ENCODE results near the gene MAG.

Gene MAG

DNA sequence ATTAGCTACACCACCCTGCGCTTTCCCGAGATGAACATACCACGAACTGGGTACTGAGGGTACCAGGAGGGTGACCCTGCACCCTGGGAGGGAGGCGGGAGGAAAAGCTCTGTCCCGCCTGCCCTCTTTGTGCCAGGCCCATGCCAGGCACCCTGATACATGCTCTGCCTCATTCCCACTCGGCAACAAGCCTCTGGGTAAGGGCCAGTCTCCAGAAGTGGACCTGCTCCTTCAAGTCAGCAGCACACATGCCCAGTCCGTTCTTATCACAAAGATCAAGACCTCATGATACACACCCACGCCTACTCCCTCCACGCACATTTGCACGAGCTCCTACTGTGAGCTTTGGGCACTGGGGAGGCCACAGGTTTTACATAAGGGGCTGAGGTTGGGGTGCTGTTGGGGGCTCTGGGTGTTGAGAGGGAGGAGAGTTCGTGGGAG, 53.7 kb downstream of the MAG start:
- H3K27me3 ChIP-seq (ENCODE audit: control insufficient read depth in 1 of 2, insufficient read depth in 1 of 2, low read length in 2 of 2) = peaks cover 6 to 75% of the 10 kb centered on the region in 2 experiments
- no peak overlapping the region for H4K91ac ChIP-seq (ENCODE audit: low read length)
- no peak overlapping the region for H3K4me3 ChIP-seq (ENCODE audit: insufficient read depth in 1 of 2, low read depth in 1 of 2, low read length in 2 of 2)
- DNase-seq = no peak
- no peaks in the 10 kb centered on the region for H3K79me1 ChIP-seq (replicated peaks; ENCODE audit: low read length, poor library complexity, severe bottlenecking)
- H2AK5ac ChIP-seq (ENCODE audit: low read length, severe bottlenecking) = no peak overlapping the region
- no peak overlapping the region for H2BK120ac ChIP-seq (ENCODE audit: low read depth, low read length)
- no peak overlapping the region for H3K27ac ChIP-seq (ENCODE audit: low read length, poor library complexity, severe bottlenecking)
- H3K23ac ChIP-seq (ENCODE audit: low read length in 2 of 2) = no peak overlapping the region
- H2AFZ ChIP-seq (ENCODE audit: low read depth, low read length) = no peak overlapping the region
- no peak overlapping the region for H2BK15ac ChIP-seq (ENCODE audit: low read depth, poor library complexity, severe bottlenecking)
- no peak overlapping the region for H3K14ac ChIP-seq (ENCODE audit: low read length in 2 of 2)
- no peak overlapping the region for H2BK12ac ChIP-seq (ENCODE audit: low read length in 2 of 2)
- H3K4me1 ChIP-seq (ENCODE audit: control insufficient read depth, insufficient read depth, low read depth, low read length) = no peaks in the 10 kb centered on the region
- no peak overlapping the region for H3K18ac ChIP-seq (ENCODE audit: low read depth in 1 of 2, low read length in 2 of 2)
- H2BK5ac ChIP-seq (ENCODE audit: low read depth, low read length, poor library complexity, severe bottlenecking) = no peak overlapping the region
- H3K9ac ChIP-seq (ENCODE audit: low read length) = no peak overlapping the region
- no peaks in the 10 kb centered on the region for H3K36me3 ChIP-seq (ENCODE audit: control insufficient read depth in 1 of 2, insufficient read depth in 2 of 2, low read depth in 1 of 2, low read length in 2 of 2)
- no peak overlapping the region for H3K4me2 ChIP-seq (ENCODE audit: low read length, poor library complexity, severe bottlenecking)
- H3K4ac ChIP-seq (ENCODE audit: low read depth in 1 of 2, low read length in 2 of 2) = no peak overlapping the region
- no peak overlapping the region for H4K8ac ChIP-seq (ENCODE audit: low read length)
- 89% methylated on average over 9 of the region's 11 CpGs for WGBS
- no peaks in the 10 kb centered on the region for H3K9me3 ChIP-seq (ENCODE audit: control insufficient read depth, low read length)

DNA sequence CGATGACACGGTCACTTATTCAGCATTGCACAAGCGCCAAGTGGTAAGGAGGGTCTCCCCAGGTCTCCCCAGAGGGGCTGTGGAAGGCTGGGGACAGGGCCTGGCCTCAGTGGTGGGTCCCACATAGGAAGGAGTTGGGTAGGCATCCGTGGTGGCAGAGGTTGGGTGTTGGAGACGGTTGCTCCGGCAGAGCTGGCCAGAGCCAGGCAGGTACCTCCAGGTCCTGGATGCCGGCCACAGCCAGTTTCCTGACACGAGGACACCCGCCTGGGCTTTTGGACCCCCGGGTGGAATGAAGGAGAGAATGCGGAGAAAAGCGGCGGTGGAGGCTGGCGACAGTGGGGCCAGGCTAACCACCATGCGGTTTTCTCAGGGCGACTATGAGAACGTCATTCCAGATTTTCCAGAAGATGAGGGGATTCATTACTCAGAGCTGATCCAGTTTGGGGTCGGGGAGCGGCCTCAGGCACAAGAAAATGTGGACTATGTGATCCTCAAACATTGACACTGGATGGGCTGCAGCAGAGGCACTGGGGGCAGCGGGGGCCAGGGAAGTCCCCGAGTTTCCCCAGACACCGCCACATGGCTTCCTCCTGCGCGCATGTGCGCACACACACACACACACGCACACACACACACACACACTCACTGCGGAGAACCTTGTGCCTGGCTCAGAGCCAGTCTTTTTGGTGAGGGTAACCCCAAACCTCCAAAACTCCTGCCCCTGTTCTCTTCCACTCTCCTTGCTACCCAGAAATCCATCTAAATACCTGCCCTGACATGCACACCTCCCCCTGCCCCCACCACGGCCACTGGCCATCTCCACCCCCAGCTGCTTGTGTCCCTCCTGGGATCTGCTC, 54.5 kb downstream of the MAG start:
- no peak overlapping the region for H4K8ac ChIP-seq (ENCODE audit: low read length)
- no peak overlapping the region for H3K4ac ChIP-seq (ENCODE audit: low read depth in 1 of 2, low read length in 2 of 2)
- H3K9me3 ChIP-seq (ENCODE audit: control insufficient read depth, low read length) = no peaks in the 10 kb centered on the region
- 89% methylated on average over 28 of the region's 28 CpGs for WGBS
- H3K36me3 ChIP-seq (ENCODE audit: control insufficient read depth in 1 of 2, insufficient read depth in 2 of 2, low read depth in 1 of 2, low read length in 2 of 2) = no peaks in the 10 kb centered on the region
- H2AFZ ChIP-seq (ENCODE audit: low read depth, low read length) = no peak overlapping the region
- H2BK12ac ChIP-seq (ENCODE audit: low read length in 2 of 2) = no peak overlapping the region
- no peak overlapping the region for H3K14ac ChIP-seq (ENCODE audit: low read length in 2 of 2)
- no peaks in the 10 kb centered on the region for H3K4me1 ChIP-seq (ENCODE audit: control insufficient read depth, insufficient read depth, low read depth, low read length)
- no peak overlapping the region for H3K23ac ChIP-seq (ENCODE audit: low read length in 2 of 2)
- no peak overlapping the region for H3K27ac ChIP-seq (ENCODE audit: low read length, poor library complexity, severe bottlenecking)
- H3K9ac ChIP-seq (ENCODE audit: low read length) = no peak overlapping the region
- no peak overlapping the region for H3K4me2 ChIP-seq (ENCODE audit: low read length, poor library complexity, severe bottlenecking)
- no peak overlapping the region for H2BK15ac ChIP-seq (ENCODE audit: low read depth, poor library complexity, severe bottlenecking)
- H2BK120ac ChIP-seq (ENCODE audit: low read depth, low read length) = no peak overlapping the region
- H3K18ac ChIP-seq (ENCODE audit: low read depth in 1 of 2, low read length in 2 of 2) = no peak overlapping the region
- H3K27me3 ChIP-seq (ENCODE audit: control insufficient read depth in 1 of 2, insufficient read depth in 1 of 2, low read length in 2 of 2) = peaks cover 6 to 75% of the 10 kb centered on the region in 2 experiments
- no peak overlapping the region for H4K91ac ChIP-seq (ENCODE audit: low read length)
- no peaks in the 10 kb centered on the region for H3K79me1 ChIP-seq (replicated peaks; ENCODE audit: low read length, poor library complexity, severe bottlenecking)
- no peak overlapping the region for H2AK5ac ChIP-seq (ENCODE audit: low read length, severe bottlenecking)
- no peak for DNase-seq
- no peak overlapping the region for H2BK5ac ChIP-seq (ENCODE audit: low read depth, low read length, poor library complexity, severe bottlenecking)
- no peak overlapping the region for H3K4me3 ChIP-seq (ENCODE audit: insufficient read depth in 1 of 2, low read depth in 1 of 2, low read length in 2 of 2)

DNA sequence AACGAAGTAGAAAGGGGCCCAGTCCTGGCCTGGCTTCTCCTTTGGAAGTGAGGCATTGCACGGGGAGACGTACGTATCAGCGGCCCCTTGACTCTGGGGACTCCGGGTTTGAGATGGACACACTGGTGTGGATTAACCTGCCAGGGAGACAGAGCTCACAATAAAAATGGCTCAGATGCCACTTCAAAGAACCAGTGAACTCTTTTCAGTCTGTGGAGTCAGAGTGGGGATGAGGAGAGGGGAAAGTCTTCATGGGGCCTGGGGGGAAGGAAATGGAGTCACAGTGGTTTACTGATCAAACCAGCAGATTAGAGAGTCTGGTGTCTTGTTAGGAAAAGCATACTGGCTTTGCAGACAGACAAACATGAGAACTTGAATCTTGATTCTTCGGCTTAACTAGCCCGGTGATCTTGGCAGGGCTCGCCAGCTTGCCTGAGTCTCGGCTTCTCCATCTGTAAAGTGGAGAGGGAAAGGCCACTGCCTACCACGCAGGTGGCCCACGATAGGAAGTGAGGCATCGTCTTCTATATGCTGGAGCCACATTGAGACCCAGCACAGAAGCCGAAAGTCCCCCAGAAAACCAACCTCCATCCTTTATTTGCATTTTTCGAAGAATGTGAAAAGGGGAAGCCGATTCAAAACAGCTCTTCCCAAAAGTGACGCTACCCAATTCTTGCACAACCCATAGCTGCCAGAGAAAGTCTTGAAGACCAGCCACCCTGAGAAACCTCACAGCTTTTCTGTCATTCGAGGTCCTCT, 55.4 kb downstream of the MAG start, which contains the start of gene FFAR1:
TSS of gene FFAR1 (plus strand) at position 732 of the 759 bp plus-strand sequence. CDS start 3,650 bp downstream, outside the sequence.
- Histone ChIP-seq H3K4me2 (ENCODE audit: low read length, poor library complexity, severe bottlenecking) (no peak within 1 kb of the TSS), H4K8ac (ENCODE audit: low read length) (no peak within 1 kb of the TSS), H3K27me3 (ENCODE audit: control insufficient read depth in 1 of 2, insufficient read depth in 1 of 2, low read length in 2 of 2) (peaks cover 6 to 65% of the 10 kb centered on the region in 2 experiments), H3K9me3 (ENCODE audit: control insufficient read depth, low read length) (no peaks in the 10 kb centered on the region), H3K4me1 (ENCODE audit: control insufficient read depth, insufficient read depth, low read depth, low read length) (no peaks in the 10 kb centered on the region), H3K23ac (ENCODE audit: low read length in 2 of 2) (no peak within 1 kb of the TSS), H2AFZ (ENCODE audit: low read depth, low read length) (no peak within 1 kb of the TSS), H3K27ac (ENCODE audit: low read length, poor library complexity, severe bottlenecking) (no peak within 1 kb of the TSS), H3K14ac (ENCODE audit: low read length in 2 of 2) (no peak within 1 kb of the TSS), H3K36me3 (ENCODE audit: control insufficient read depth in 1 of 2, insufficient read depth in 2 of 2, low read depth in 1 of 2, low read length in 2 of 2) (no peaks in the 10 kb centered on the region), H3K18ac (ENCODE audit: low read depth in 1 of 2, low read length in 2 of 2) (no peak within 1 kb of the TSS), H3K4me3 (ENCODE audit: insufficient read depth in 1 of 2, low read depth in 1 of 2, low read length in 2 of 2) (no peak within 1 kb of the TSS), H2BK15ac (ENCODE audit: low read depth, poor library complexity, severe bottlenecking) (no peak within 1 kb of the TSS), H3K4ac (ENCODE audit: low read depth in 1 of 2, low read length in 2 of 2) (no peak within 1 kb of the TSS), H3K79me1 (replicated peaks; ENCODE audit: low read length, poor library complexity, severe bottlenecking) (no peaks in the 10 kb centered on the region), H3K9ac (ENCODE audit: low read length) (no peak within 1 kb of the TSS), H2BK120ac (ENCODE audit: low read depth, low read length) (no peak within 1 kb of the TSS), H2AK5ac (ENCODE audit: low read length, severe bottlenecking) (no peak within 1 kb of the TSS), H2BK12ac (ENCODE audit: low read length in 2 of 2) (no peak within 1 kb of the TSS), H4K91ac (ENCODE audit: low read length) (peak within 1 kb of the TSS; percentile 71), H2BK5ac (ENCODE audit: low read depth, low read length, poor library complexity, severe bottlenecking) (no peak within 1 kb of the TSS)
- no peak for DNase-seq
- 82% methylated on average over 18 of the region's 18 CpGs for WGBS

DNA sequence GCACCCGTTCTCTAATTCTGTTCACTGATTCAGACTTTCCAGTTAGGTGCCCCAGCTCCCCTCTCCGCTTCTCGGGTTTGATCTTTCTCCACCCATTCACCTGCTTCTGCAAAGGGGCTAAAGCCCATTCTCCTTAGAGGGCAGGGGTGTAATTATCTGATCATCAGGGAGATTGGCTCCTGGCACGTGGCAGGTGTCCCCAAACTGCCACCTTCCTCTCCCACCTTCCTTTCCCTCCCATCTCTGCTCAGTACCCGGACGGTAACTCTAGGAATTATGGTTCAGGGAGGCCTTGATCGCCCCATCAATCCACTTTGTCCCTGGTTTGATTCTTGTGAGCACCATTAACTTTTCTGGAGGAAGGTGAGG, 56.0 kb downstream of the MAG start:
- no peak overlapping the region for H3K23ac ChIP-seq (ENCODE audit: low read length in 2 of 2)
- no peak for DNase-seq
- no peak overlapping the region for H2BK15ac ChIP-seq (ENCODE audit: low read depth, poor library complexity, severe bottlenecking)
- H3K14ac ChIP-seq (ENCODE audit: low read length in 2 of 2) = no peak overlapping the region
- H2BK120ac ChIP-seq (ENCODE audit: low read depth, low read length) = no peak overlapping the region
- H3K4me1 ChIP-seq (ENCODE audit: control insufficient read depth, insufficient read depth, low read depth, low read length) = no peaks in the 10 kb centered on the region
- H3K27me3 ChIP-seq (ENCODE audit: control insufficient read depth in 1 of 2, insufficient read depth in 1 of 2, low read length in 2 of 2) = peaks cover 6 to 63% of the 10 kb centered on the region in 2 experiments
- no peak overlapping the region for H2AFZ ChIP-seq (ENCODE audit: low read depth, low read length)
- no peak overlapping the region for H3K4me3 ChIP-seq (ENCODE audit: insufficient read depth in 1 of 2, low read depth in 1 of 2, low read length in 2 of 2)
- no peak overlapping the region for H3K4ac ChIP-seq (ENCODE audit: low read depth in 1 of 2, low read length in 2 of 2)
- 82% methylated on average over 7 of the region's 7 CpGs for WGBS
- H3K36me3 ChIP-seq (ENCODE audit: control insufficient read depth in 1 of 2, insufficient read depth in 2 of 2, low read depth in 1 of 2, low read length in 2 of 2) = no peaks in the 10 kb centered on the region
- no peak overlapping the region for H2BK12ac ChIP-seq (ENCODE audit: low read length in 2 of 2)
- no peak overlapping the region for H3K27ac ChIP-seq (ENCODE audit: low read length, poor library complexity, severe bottlenecking)
- H2AK5ac ChIP-seq (ENCODE audit: low read length, severe bottlenecking) = no peak overlapping the region
- no peaks in the 10 kb centered on the region for H3K79me1 ChIP-seq (replicated peaks; ENCODE audit: low read length, poor library complexity, severe bottlenecking)
- H3K9me3 ChIP-seq (ENCODE audit: control insufficient read depth, low read length) = no peaks in the 10 kb centered on the region
- no peak overlapping the region for H4K8ac ChIP-seq (ENCODE audit: low read length)
- no peak overlapping the region for H3K9ac ChIP-seq (ENCODE audit: low read length)
- H3K4me2 ChIP-seq (ENCODE audit: low read length, poor library complexity, severe bottlenecking) = no peak overlapping the region
- no peak overlapping the region for H3K18ac ChIP-seq (ENCODE audit: low read depth in 1 of 2, low read length in 2 of 2)
- H4K91ac ChIP-seq (ENCODE audit: low read length) = no peak overlapping the region
- no peak overlapping the region for H2BK5ac ChIP-seq (ENCODE audit: low read depth, low read length, poor library complexity, severe bottlenecking)

All from mesenchymal stem cell (in vitro differentiated cells and primary cell).